A549 (cell line): ENCODE results near the gene KRT40. TPM values are rescaled to one million over a fixed set of nuclear protein-coding genes. Genes with fewer than 3 reads are reported as not detected.

Source experiments
- ATAC-seq, 2 experiments: fragments of 200-7000 bp in 1 of 2; fragments of >200 bp in 1 of 2; cut with Nextera tagmentation in 1 of 2; cut with Tn5 transposase in 1 of 2; 3 replicates each; pipeline versions ENCODE4 v1.8.0 to v1.9.1; 2018 to 2020; ENCODE audit warnings: mild to moderate bottlenecking in 1 of 2, moderate library complexity in 1 of 2
- CTCF ChIA-PET: fragments of 300-600 bp; sonication (Branson Sonifier 250); formaldehyde crosslinking; extraction: SDS; loops from one replicate; lab custom pipeline; 2021; ENCODE audit warnings: antibody characterized with exemption, inconsistent platforms; lab: Yijun Ruan, JAX
- POLR2A ChIA-PET: fragments of 350-600 bp; formaldehyde crosslinking; extraction: SDS; loops from one replicate; lab custom pipeline; 2021; ENCODE audit warnings: antibody characterized with exemption, inconsistent platforms; lab: Yijun Ruan, JAX
- DNase-seq, 2 experiments: peaks; one replicate each; pipeline versions ENCODE4 v3.0.0 to v3.0.0-alpha.2; 2011 to 2016; ENCODE audit warnings: low read depth in 1 of 2, low spot score in 1 of 2
- FAIRE-seq: peaks from 2 replicates; lab custom pipeline; 2011; peaks lifted over from hg19 to GRCh38; lab: Jason Lieb, UNC
- H3K27ac ChIP-seq, 2 experiments: fragments of >200 bp; sonication (Bioruptor Twin); formaldehyde crosslinking; 3 replicates each; pipeline ENCODE4 v1.5.1; 2016 to 2017
- H3K4me1 ChIP-seq: fragments of >200 bp; sonication (Bioruptor Twin); formaldehyde crosslinking; 3 replicates; pipeline ENCODE4 v1.6.1; 2016
- H3K4me2 ChIP-seq: fragments of >200 bp; sonication (Bioruptor Twin); formaldehyde crosslinking; 3 replicates; pipeline ENCODE4 v1.6.1; 2016
- H3K4me3 ChIP-seq: fragments of >200 bp; sonication (Bioruptor Twin); formaldehyde crosslinking; 3 replicates; pipeline ENCODE4 v1.5.1; 2016
- H3K9me3 ChIP-seq: fragments of >200 bp; sonication (Bioruptor Twin); formaldehyde crosslinking; 3 replicates; pipeline ENCODE4 v1.6.1; 2016
- CBX8 ChIP-seq: fragments of 200-600 bp; sonication (generic); IDR thresholded peaks from 2 replicates; pipeline ENCODE4 v1.6.1; 2016
- CEBPB ChIP-seq, 2 experiments: fragments of >200 bp in 1 of 2; sonication (Bioruptor Twin) in 1 of 2; formaldehyde crosslinking in 1 of 2; IDR thresholded peaks; 2 replicates each; pipeline ENCODE4 v1.6.1; 2012 to 2016
- CHD4 ChIP-seq: fragments of 200-600 bp; sonication (generic); IDR thresholded peaks from 2 replicates; pipeline ENCODE4 v1.6.1; 2016; ENCODE audit warnings: antibody characterized with exemption, mild to moderate bottlenecking, borderline replicate concordance
- EHF ChIP-seq: fragments of 250-450 bp; sonication (Bioruptor Pico); IDR thresholded peaks from 2 replicates; pipeline ENCODE4 v1.5.0; 2020; ENCODE audit warnings: mild to moderate bottlenecking
- EHMT2 ChIP-seq: fragments of 200-600 bp; sonication (generic); IDR thresholded peaks from 2 replicates; pipeline ENCODE4 v1.6.1; 2016; ENCODE audit warnings: antibody characterized with exemption, low read depth, mild to moderate bottlenecking, moderate library complexity
- GATA3 ChIP-seq: IDR thresholded peaks from 2 replicates; pipeline ENCODE4 v1.6.1; 2012; ENCODE audit warnings: borderline replicate concordance
- HDAC2 ChIP-seq: fragments of 200-600 bp; sonication (generic); IDR thresholded peaks from 2 replicates; pipeline ENCODE4 v1.6.1; 2016
- HES2 ChIP-seq: fragments of >200 bp; sonication (Bioruptor Twin); formaldehyde crosslinking; IDR thresholded peaks from 2 replicates; pipeline ENCODE4 v1.6.1; 2016
- HOXB13 ChIP-seq: fragments of 250-450 bp; sonication (Bioruptor Pico); IDR thresholded peaks from 2 replicates; pipeline ENCODE4 v1.5.0; 2020; ENCODE audit warnings: low read depth, mild to moderate bottlenecking, moderate library complexity
- JUN ChIP-seq, 2 experiments: fragments of >200 bp; sonication (Bioruptor Twin); formaldehyde crosslinking; IDR thresholded peaks; 2 replicates in 1 of 2; 3 replicates in 1 of 2; pipeline ENCODE4 v1.6.1; 2016 to 2017
- KDM5A ChIP-seq: fragments of 200-600 bp; sonication (generic); IDR thresholded peaks from 2 replicates; pipeline ENCODE4 v1.6.1; 2016; ENCODE audit warnings: antibody characterized with exemption, mild to moderate bottlenecking
- MAFK ChIP-seq: fragments of 450-650 bp; IDR thresholded peaks from 2 replicates; pipeline ENCODE4 v1.6.1; 2014; ENCODE audit not compliant: partially characterized antibody
- POLR2AphosphoS2 ChIP-seq: conservative IDR thresholded peaks from 2 replicates; pipeline ENCODE4 v1.6.1; 2012; ENCODE audit warnings: low read length, improper control_type of control experiment, inconsistent platforms
- RARB ChIP-seq: fragments of 250-450 bp; sonication (Bioruptor Pico); IDR thresholded peaks from 2 replicates; pipeline ENCODE4 v1.8.0; 2021; ENCODE audit warnings: mild to moderate bottlenecking, moderate library complexity
- RFX5 ChIP-seq: fragments of 450-650 bp; IDR thresholded peaks from 2 replicates; pipeline ENCODE4 v1.7.1; 2014; ENCODE audit warnings: antibody characterized with exemption, mild to moderate bottlenecking, moderate library complexity
- SMC3 ChIP-seq: fragments of >200 bp; sonication (Bioruptor Twin); formaldehyde crosslinking; IDR thresholded peaks from 3 replicates; pipeline ENCODE4 v1.6.1; 2018; ENCODE audit warnings: inconsistent platforms
- SREBF2 ChIP-seq: fragments of 450-650 bp; IDR thresholded peaks from 2 replicates; pipeline ENCODE4 v1.6.1; 2014; ENCODE audit warnings: mild to moderate bottlenecking, moderate library complexity
- TFCP2L1 ChIP-seq: fragments of 250-450 bp; sonication (Bioruptor Pico); IDR thresholded peaks from 2 replicates; pipeline ENCODE4 v1.5.0; 2021; ENCODE audit warnings: mild to moderate bottlenecking
- ZNF302 ChIP-seq: fragments of 250-450 bp; sonication (Bioruptor Pico); IDR thresholded peaks from 2 replicates; pipeline ENCODE4 v1.9.0; 2021; ENCODE audit warnings: inconsistent platforms, mild to moderate bottlenecking, moderate library complexity
- WGBS: methylation state at CpG from one replicate; pipeline ENCODE4 v1.1.6; 2017; ENCODE audit errors: missing lambda C conversion rate; 5-methylcytosine and 5-hydroxymethylcytosine counted together
- polyA plus RNA-seq, 4 experiments: library from polyadenylated mRNA; depleted of rRNA in 3 of 4; stranded (reverse); fragments of >200 nt; fragmentation: RNase III in 1 of 4; extraction: RNeasy Plus Mini Kit Qiagen cat#74134 plus additional on column Dnase treatment in 1 of 4; gene quantifications; 2 replicates in 3 of 4; 3 replicates in 1 of 4; pipeline ENCODE4 v1.2.3, GENCODE V29; 2011 to 2017
- TF ChIP-seq, protein P1 (sequence below): fragments of >200 bp; sonication (Bioruptor Twin); formaldehyde crosslinking; IDR thresholded peaks from 3 replicates; pipeline ENCODE4 v1.6.1; 2016
- TF ChIP-seq, protein P2 (sequence below): fragments of 250-450 bp; sonication (Bioruptor Pico); IDR thresholded peaks from 2 replicates; pipeline ENCODE4 v1.5.0; 2021; ENCODE audit warnings: mild to moderate bottlenecking, moderate library complexity, borderline replicate concordance

The KRT40 gene
- polyA plus RNA-seq, 2 of the 4 experiments (the other 2 are of a cell fraction), result not detected

- TF ChIP-seq, protein P1, sequence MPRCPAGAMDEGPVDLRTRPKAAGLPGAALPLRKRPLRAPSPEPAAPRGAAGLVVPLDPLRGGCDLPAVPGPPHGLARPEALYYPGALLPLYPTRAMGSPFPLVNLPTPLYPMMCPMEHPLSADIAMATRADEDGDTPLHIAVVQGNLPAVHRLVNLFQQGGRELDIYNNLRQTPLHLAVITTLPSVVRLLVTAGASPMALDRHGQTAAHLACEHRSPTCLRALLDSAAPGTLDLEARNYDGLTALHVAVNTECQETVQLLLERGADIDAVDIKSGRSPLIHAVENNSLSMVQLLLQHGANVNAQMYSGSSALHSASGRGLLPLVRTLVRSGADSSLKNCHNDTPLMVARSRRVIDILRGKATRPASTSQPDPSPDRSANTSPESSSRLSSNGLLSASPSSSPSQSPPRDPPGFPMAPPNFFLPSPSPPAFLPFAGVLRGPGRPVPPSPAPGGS, result no peak
- TF ChIP-seq EHF (CRISPR knock-in tag) (no peak), POLR2AphosphoS2 (no peak), SMC3 (no peak), SREBF2 (no peak), JUN (IDR thresholded peaks at IDR 0.05) (no peak)
These were observed 33.0 kb downstream of the KRT40 start (continued) for GRCh38 chr17:40951011-40951622.

DNA sequence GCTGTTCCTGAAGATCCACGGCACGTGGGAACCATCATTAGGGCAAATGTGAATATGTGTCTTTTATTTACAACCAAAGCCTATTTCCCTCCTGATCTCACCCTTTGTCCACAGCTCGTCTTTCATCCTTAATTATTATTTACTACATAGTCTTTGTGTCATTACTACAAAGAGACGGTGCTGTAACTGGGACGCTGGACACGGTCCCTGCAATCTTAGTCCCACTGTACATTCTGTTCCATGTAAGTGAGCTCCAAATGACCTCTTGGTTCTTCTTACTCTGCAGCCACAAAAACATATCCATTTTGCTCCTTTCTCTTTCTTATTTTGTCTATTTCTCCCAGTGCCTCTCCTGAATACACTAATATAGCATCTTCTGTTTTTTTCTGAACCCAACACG is 34.0 kb downstream of the KRT40 start:
- Histone ChIP-seq H3K4me2 (no peak overlapping the region), H3K4me3 (no peak overlapping the region), H3K27ac (no peak overlapping the region), H3K9me3 (no peaks in the 10 kb centered on the region), H3K4me1 (peaks cover 17% of the 10 kb centered on the region; the same call in 2 of the 3 replicates)
- ChIA-PET CTCF (interaction anchor here (1.0 to 1.9 kb wide), 2 partner anchors 12 to 17 kb away, joined by 5 read pairs; no protein-coding TSS in a partner anchor), POLR2A (no interaction called here)
- 81% methylated on average over 7 of the region's 7 CpGs for WGBS
- ATAC-seq, result no peak
- no peak for FAIRE-seq
- DNase-seq, result no peak
- TF ChIP-seq TFCP2L1 (CRISPR knock-in tag), result no peak
- TF ChIP-seq HDAC2, result no peak
- no peak for TF ChIP-seq POLR2AphosphoS2
- TF ChIP-seq SREBF2, result no peak
- no peak for TF ChIP-seq RARB (CRISPR knock-in tag)
- TF ChIP-seq JUN (IDR thresholded peaks at IDR 0.05), result no peak
- no peak for TF ChIP-seq ZNF302 (CRISPR knock-in tag)
- no peak for TF ChIP-seq CEBPB (IDR thresholded peaks at IDR 0.05)
- no peak for TF ChIP-seq RFX5
- TF ChIP-seq MAFK, result no peak
- no peak for TF ChIP-seq HOXB13 (CRISPR knock-in tag)

DNA sequence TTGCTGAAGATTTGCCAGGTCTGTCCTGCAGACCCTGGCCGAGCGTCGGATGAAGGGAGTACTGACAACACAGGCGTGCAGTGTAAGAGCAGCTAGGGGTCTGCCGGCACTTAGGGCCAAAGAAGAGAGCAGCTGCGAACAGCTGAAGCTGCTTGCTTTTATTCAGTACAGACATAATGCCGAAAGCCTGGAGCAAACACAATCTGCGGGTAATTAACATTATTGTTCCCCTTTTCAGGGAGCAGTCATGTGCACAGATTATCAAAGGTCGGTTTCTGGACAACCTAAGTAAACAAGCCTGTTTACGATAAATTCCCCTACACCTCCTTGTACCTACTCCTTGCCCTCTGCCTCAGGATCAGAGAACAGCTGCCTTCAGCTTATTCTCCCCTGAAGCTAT is 34.7 kb downstream of the KRT40 start:
- FAIRE-seq (no peak), ATAC-seq (peak in 1 of 2 experiments; percentile 39; a peak in 1 of 6 replicates), DNase-seq (no peak)
- CTCF ChIA-PET, result interaction anchor here (1.9 kb wide), 1 partner anchor 13 kb away, joined by 5 read pairs; no protein-coding TSS in a partner anchor
- 57% methylated on average over 10 of the region's 10 CpGs for WGBS
- peak overlapping the region; percentile 19; the same call in 1 of the 3 replicates for H3K4me2 ChIP-seq
- peak overlapping the region in 1 of 2 experiments; percentile 19; a peak in 1 of 6 replicates for H3K27ac ChIP-seq
- no peak overlapping the region for H3K4me3 ChIP-seq
- POLR2A ChIA-PET, result no interaction called here
- TF ChIP-seq CHD4, result no peak
- TF ChIP-seq EHF (CRISPR knock-in tag), result no peak
- TF ChIP-seq MAFK, result no peak
- peaks cover 17% of the 10 kb centered on the region; the same call in 2 of the 3 replicates for H3K4me1 ChIP-seq
- no peaks in the 10 kb centered on the region for H3K9me3 ChIP-seq

GRCh38 chr17:40947929-40948328 is 36.2 kb downstream of the KRT40 start:
- ATAC-seq, result no peak
- no peak for TF ChIP-seq HOXB13 (CRISPR knock-in tag)
- no peak for TF ChIP-seq CEBPB (IDR thresholded peaks at IDR 0.05)
- no peak for TF ChIP-seq CBX8
- no peak for TF ChIP-seq KDM5A
- no peak for TF ChIP-seq EHMT2
- no peak for TF ChIP-seq ZNF302 (CRISPR knock-in tag)
- TF ChIP-seq SREBF2, result no peak
- no peak for TF ChIP-seq GATA3
- TF ChIP-seq, protein P2, sequence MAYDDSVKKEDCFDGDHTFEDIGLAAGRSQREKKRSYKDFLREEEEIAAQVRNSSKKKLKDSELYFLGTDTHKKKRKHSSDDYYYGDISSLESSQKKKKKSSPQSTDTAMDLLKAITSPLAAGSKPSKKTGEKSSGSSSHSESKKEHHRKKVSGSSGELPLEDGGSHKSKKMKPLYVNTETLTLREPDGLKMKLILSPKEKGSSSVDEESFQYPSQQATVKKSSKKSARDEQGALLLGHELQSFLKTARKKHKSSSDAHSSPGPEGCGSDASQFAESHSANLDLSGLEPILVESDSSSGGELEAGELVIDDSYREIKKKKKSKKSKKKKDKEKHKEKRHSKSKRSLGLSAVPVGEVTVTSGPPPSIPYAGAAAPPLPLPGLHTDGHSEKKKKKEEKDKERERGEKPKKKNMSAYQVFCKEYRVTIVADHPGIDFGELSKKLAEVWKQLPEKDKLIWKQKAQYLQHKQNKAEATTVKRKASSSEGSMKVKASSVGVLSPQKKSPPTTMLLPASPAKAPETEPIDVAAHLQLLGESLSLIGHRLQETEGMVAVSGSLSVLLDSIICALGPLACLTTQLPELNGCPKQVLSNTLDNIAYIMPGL (CRISPR knock-in tag), result no peak
- no peak for TF ChIP-seq RARB (CRISPR knock-in tag)
- no peak for TF ChIP-seq EHF (CRISPR knock-in tag)
- TF ChIP-seq HES2, result no peak
- TF ChIP-seq, all 56 proteins: peak for 0
- H3K4me2 ChIP-seq, result no peak overlapping the region
- FAIRE-seq, result no peak
- H3K4me3 ChIP-seq, result no peak overlapping the region
- 62% methylated on average over 2 of the region's 2 CpGs for WGBS
- no peak overlapping the region for H3K27ac ChIP-seq
- H3K4me1 ChIP-seq, result peaks cover 9% of the 10 kb centered on the region; the same call in 2 of the 3 replicates
- CTCF ChIA-PET, result interaction anchor here (0.8 to 1.2 kb wide), 3 partner anchors 16 to 91 kb away, joined by 3 to 4 read pairs (median 3); no protein-coding TSS in a partner anchor
- DNase-seq, result no peak
- POLR2A ChIA-PET, result no interaction called here
- no peaks in the 10 kb centered on the region for H3K9me3 ChIP-seq
